CD14-positive monocyte (primary cell): Measurements from ENCODE around the gene TECPR2. TPM values are rescaled to one million over a fixed set of nuclear protein-coding genes. Genes with fewer than 3 reads are reported as not detected.

Experiments
- DNase-seq, 3 donors: peaks; one replicate each; pipeline ENCODE4 v3.0.0-alpha.2; 2011 to 2022
- H2AFZ ChIP-seq: 2 replicates; pipeline ENCODE4 v1.6.0; 2012; ENCODE audit warnings: mild to moderate bottlenecking, low read depth, low read length, inconsistent platforms; ENCODE audit not compliant: insufficient read depth, poor library complexity, severe bottlenecking
- H3K27ac ChIP-seq, 2 donors: 1 replicate in 1 of 2; 2 replicates in 1 of 2; pipeline ENCODE4 v1.5.1; 2012 to 2013; ENCODE audit warnings: low read length in 2 of 2, control low read depth in 1 of 2, inconsistent platforms in 1 of 2, low read depth in 1 of 2, mild to moderate bottlenecking in 1 of 2
- H3K27me3 ChIP-seq, 2 donors: one replicate each; pipeline versions ENCODE4 v1.6.0 to v1.6.1; 2011 to 2013; ENCODE audit warnings: low read length in 2 of 2; ENCODE audit not compliant: control insufficient read depth in 2 of 2, insufficient read depth in 2 of 2
- H3K36me3 ChIP-seq, 2 donors: replicated peaks in 1 of 2; 1 replicate in 1 of 2; 2 replicates in 1 of 2; pipeline versions ENCODE4 v1.5.1 to v1.6.1; 2012 to 2013; ENCODE audit warnings: low read length in 2 of 2, control low read depth in 1 of 2, inconsistent platforms in 1 of 2, mild to moderate bottlenecking in 1 of 2; ENCODE audit not compliant: insufficient read depth in 2 of 2, control insufficient read depth in 1 of 2
- H3K4me1 ChIP-seq, 2 donors: 1 replicate in 1 of 2; 2 replicates in 1 of 2; pipeline versions ENCODE4 v1.5.1 to v1.6.1; 2012 to 2013; ENCODE audit warnings: low read length in 2 of 2, control low read depth in 1 of 2, inconsistent platforms in 1 of 2, mild to moderate bottlenecking in 1 of 2, moderate library complexity in 1 of 2; ENCODE audit not compliant: insufficient read depth in 2 of 2, control insufficient read depth in 1 of 2
- H3K4me2 ChIP-seq: replicated peaks from 2 replicates; pipeline ENCODE3; 2012; ENCODE audit warnings: low read length, moderate library complexity, mild to moderate bottlenecking; ENCODE audit not compliant: poor library complexity, severe bottlenecking; ENCODE audit errors: extremely low read depth
- H3K4me3 ChIP-seq, 3 experiments: fragments of 200-600 bp in 1 of 3; sonication (generic) in 1 of 3; replicated peaks in 1 of 3; 1 replicate in 2 of 3; 2 replicates in 1 of 3; pipeline ENCODE4 v1.5.1; 2011 to 2013; ENCODE audit warnings: low read length in 3 of 3, mild to moderate bottlenecking in 3 of 3, control low read depth in 2 of 3, low read depth in 2 of 3, inconsistent platforms in 1 of 3, moderate library complexity in 1 of 3
- H3K79me2 ChIP-seq: 2 replicates; pipeline ENCODE4 v1.6.0; 2012; ENCODE audit warnings: mild to moderate bottlenecking, control low read depth, inconsistent platforms, low read length, moderate library complexity; ENCODE audit not compliant: insufficient read depth
- H3K9ac ChIP-seq: 2 replicates; pipeline ENCODE4 v1.6.0; 2017; ENCODE audit warnings: low read length, mild to moderate bottlenecking; ENCODE audit not compliant: insufficient read depth, poor library complexity, severe bottlenecking
- H3K9me3 ChIP-seq, 2 donors: replicated peaks in 1 of 2; 1 replicate in 1 of 2; 2 replicates in 1 of 2; pipeline versions ENCODE4 v1.5.1 to v1.6.1; 2012 to 2013; ENCODE audit warnings: low read length in 2 of 2, control low read depth in 1 of 2; ENCODE audit not compliant: control insufficient read depth in 1 of 2, insufficient read depth in 1 of 2
- H4K20me1 ChIP-seq: 2 replicates; pipeline ENCODE4 v1.6.0; 2012; ENCODE audit warnings: mild to moderate bottlenecking, low read length, control low read depth, moderate library complexity; ENCODE audit not compliant: insufficient read depth
- H3K27ac Mint-ChIP-seq, 7 donors: one replicate each; pipeline ENCODE4 v1.8.0; 2020; ENCODE audit warnings: mild to moderate bottlenecking in 7 of 7, mixed read lengths in 7 of 7, moderate library complexity in 6 of 7, inconsistent platforms in 2 of 7
- H3K27me3 Mint-ChIP-seq, 3 donors: one replicate each; pipeline ENCODE4 v1.8.0; 2021 to 2022; ENCODE audit warnings: low read depth in 3 of 3, mild to moderate bottlenecking in 3 of 3, mixed read lengths in 3 of 3, moderate library complexity in 3 of 3, inconsistent platforms in 1 of 3
- H3K36me3 Mint-ChIP-seq, 2 donors: one replicate each; pipeline ENCODE4 v1.8.0; 2020; ENCODE audit warnings: mixed read lengths in 2 of 2, inconsistent platforms in 1 of 2, mild to moderate bottlenecking in 1 of 2
- H3K4me1 Mint-ChIP-seq: one replicate; pipeline ENCODE4 v1.8.0; 2020; ENCODE audit warnings: mild to moderate bottlenecking, mixed read lengths
- H3K4me3 Mint-ChIP-seq, 2 donors: one replicate each; pipeline ENCODE4 v1.8.0; 2020; ENCODE audit warnings: mild to moderate bottlenecking in 2 of 2, mixed read lengths in 2 of 2, moderate library complexity in 1 of 2
- H3K9me3 Mint-ChIP-seq, 7 donors: one replicate each; pipeline ENCODE4 v1.8.0; 2020 to 2022; ENCODE audit warnings: mixed read lengths in 7 of 7, mild to moderate bottlenecking in 6 of 7, moderate library complexity in 6 of 7, inconsistent platforms in 2 of 7
- CTCF ChIP-seq: fragments of 200-600 bp; IDR thresholded peaks from one replicate; pipeline ENCODE4 v1.8.0; 2022; ENCODE audit warnings: antibody characterized with exemption, mild to moderate bottlenecking
- WGBS: methylation state at CpG from one replicate; pipeline ENCODE4 v1.1.5; 2013; ENCODE audit warnings: missing lambda C conversion rate; ENCODE audit not compliant: insufficient coverage; 5-methylcytosine and 5-hydroxymethylcytosine counted together
- intact Hi-C, 2 donors: fragments of 100-400 bp; cut with micrococcal nuclease; formaldehyde crosslinking; loops; one replicate each; pipeline versions ENCODE4 v1.15.0 to v1.15.1; 2023
- polyA plus RNA-seq, 3 donors: library from polyadenylated mRNA; depleted of rRNA in 1 of 3; unstranded in 2 of 3; stranded (reverse) in 1 of 3; fragments of 300-500 nt in 2 of 3; fragments of >200 nt in 1 of 3; fragmentation: Illumina TruSeq in 2 of 3; gene quantifications; 1 replicate in 2 of 3; 2 replicates in 1 of 3; pipeline ENCODE4 v1.2.3, GENCODE V29; 2012 to 2021

The TECPR2 gene
- polyA plus RNA-seq, 3 donors = 2.8 to 10.4 (median 6.4) TPM

- H3K4me3 ChIP-seq = no peak overlapping the region
- H3K79me2 ChIP-seq = no peaks in the 10 kb centered on the region
- intact Hi-C loops = no loop called here
- DNase-seq = no peak
- no peaks in the 10 kb centered on the region for H3K27me3 ChIP-seq
- H3K36me3 ChIP-seq = peaks cover 7 to 12% of the 10 kb centered on the region in 2 donors
- Mint-ChIP-seq H3K4me1 (no peaks in the 10 kb centered on the region), H3K4me3 (no peak overlapping the region), H3K36me3 (peaks cover 19 to 41% of the 10 kb centered on the region in 2 donors), H3K9me3 (peaks cover 0 to 2% (median 0%) of the 10 kb centered on the region in 7 donors), H3K27me3 (peaks cover 0 to 3% (median 2%) of the 10 kb centered on the region in 3 donors), H3K27ac (no peak overlapping the region)
- no peak for TF ChIP-seq CTCF
- WGBS = 98% methylated on average over 18 of the region's 18 CpGs
- H3K4me1 ChIP-seq = no peaks in the 10 kb centered on the region
- H3K4me2 ChIP-seq = no peak overlapping the region
- no peak overlapping the region for H3K27ac ChIP-seq
- no peak overlapping the region for H2AFZ ChIP-seq
- no peak overlapping the region for H3K9ac ChIP-seq
- H4K20me1 ChIP-seq = no peaks in the 10 kb centered on the region
- no peaks in the 10 kb centered on the region for H3K9me3 ChIP-seq
Measured at GRCh38 chr14:102490456-102490855, 127.7 kb downstream of the TECPR2 start.

- Histone ChIP-seq H3K9me3 (no peaks in the 10 kb centered on the region), H3K4me1 (no peaks in the 10 kb centered on the region), H3K9ac (no peak overlapping the region), H3K4me3 (no peak overlapping the region), H3K4me2 (no peak overlapping the region), H3K36me3 (peaks cover 3 to 8% of the 10 kb centered on the region in 2 donors), H3K27me3 (no peaks in the 10 kb centered on the region), H3K79me2 (no peaks in the 10 kb centered on the region), H4K20me1 (no peaks in the 10 kb centered on the region), H2AFZ (no peak overlapping the region), H3K27ac (no peak overlapping the region)
- peaks cover 19 to 41% of the 10 kb centered on the region in 2 donors for H3K36me3 Mint-ChIP-seq
- H3K4me3 Mint-ChIP-seq = no peak overlapping the region
- H3K4me1 Mint-ChIP-seq = no peaks in the 10 kb centered on the region
- H3K27ac Mint-ChIP-seq = no peak overlapping the region
- peaks cover 0 to 3% (median 0%) of the 10 kb centered on the region in 3 donors for H3K27me3 Mint-ChIP-seq
- no peak for DNase-seq
- TF ChIP-seq CTCF = no peak
- peaks cover 0 to 2% (median 0%) of the 10 kb centered on the region in 7 donors for H3K9me3 Mint-ChIP-seq
- WGBS = 97% methylated on average over 3 of the region's 3 CpGs
- intact Hi-C loops = no loop called here
Measured at GRCh38 chr14:102491366-102491765, 128.6 kb downstream of the TECPR2 start.
